NT2/D1 (cell line): ENCODE results near the gene OPCML.

Experiments used
- SUZ12 ChIP-seq: IDR thresholded peaks from 2 replicates; pipeline ENCODE4 v1.6.1; 2011; ENCODE audit not compliant: insufficient read length, insufficient read depth; ENCODE audit errors: extremely low read depth
- ZNF274 ChIP-seq: IDR thresholded peaks from 2 replicates; pipeline ENCODE4 v1.6.1; 2011; ENCODE audit warnings: mild to moderate bottlenecking, low read depth, low read length

- TF ChIP-seq SUZ12 = no peak
- TF ChIP-seq ZNF274 = no peak
These were observed 1109.6 kb downstream of the OPCML start for GRCh38 chr11:132422722-132423121.
